NCI-H1694 treated with DMSO at 0.1 percent for 48 hours (cell line): ENCODE results near the gene EIF2AK3.

Source experiments
- DNase-seq: peaks from one replicate; lab custom pipeline; 2025; lab: John Stamatoyannopoulos, UW

Gene EIF2AK3

GRCh38 chr2:88540346-88540745 lies 86.9 kb downstream of the EIF2AK3 start:
- DNase-seq, result no peak

GRCh38 chr2:88538362-88538917 lies 88.8 kb downstream of the EIF2AK3 start:
- no peak for DNase-seq

- DNase-seq, result no peak
Measured at GRCh38 chr2:88537640-88538039, 89.6 kb downstream of the EIF2AK3 start.

- DNase-seq, result no peak
Measured at GRCh38 chr2:88530081-88530480, 97.2 kb downstream of the EIF2AK3 start.

GRCh38 chr2:88521445-88522073 lies 105.7 kb downstream of the EIF2AK3 start:
- DNase-seq, result no peak

GRCh38 chr2:88517759-88518201 lies 109.5 kb downstream of the EIF2AK3 start:
- no peak for DNase-seq
